WI38 (cell line): Measurements from ENCODE around the gene BLM.

Experiments
- H3K4me3 ChIP-seq: 2 replicates; pipeline ENCODE4 v1.5.1; 2011; ENCODE audit warnings: low read depth, mild to moderate bottlenecking, control low read depth, low read length
- CTCF ChIP-seq: IDR thresholded peaks from 2 replicates; pipeline ENCODE4 v1.5.1; 2012; ENCODE audit warnings: low read depth, mild to moderate bottlenecking, control low read depth, low read length

The BLM gene

GRCh38 chr15:90809536-90809935, 92.4 kb downstream of the BLM start:
- no peak for TF ChIP-seq CTCF
- H3K4me3 ChIP-seq: no peak overlapping the region

GRCh38 chr15:90810354-90810753, 93.2 kb downstream of the BLM start:
- no peak for TF ChIP-seq CTCF
- H3K4me3 ChIP-seq: no peak overlapping the region

GRCh38 chr15:90812171-90812957, 95.2 kb downstream of the BLM start:
- no peak overlapping the region for H3K4me3 ChIP-seq
- TF ChIP-seq CTCF: no peak

GRCh38 chr15:90812958-90813265, 95.8 kb downstream of the BLM start:
- TF ChIP-seq CTCF: no peak

GRCh38 chr15:90813796-90814190, 96.6 kb downstream of the BLM start:
- no peak for TF ChIP-seq CTCF
- H3K4me3 ChIP-seq: no peak overlapping the region

More at GRCh38 chr15:90812958-90813265, 95.8 kb downstream of the BLM start:
- no peak overlapping the region for H3K4me3 ChIP-seq

GRCh38 chr15:90814191-90814821, 97.2 kb downstream of the BLM start:
- H3K4me3 ChIP-seq: no peak overlapping the region
- no peak for TF ChIP-seq CTCF

- TF ChIP-seq CTCF: no peak
- no peak overlapping the region for H3K4me3 ChIP-seq
Observed at GRCh38 chr15:90816401-90817116, 99.4 kb downstream of the BLM start.
